ENCODE results near the gene ROR2.

Gene ROR2

GRCh38 chr9:91611582-91611981 lies 338.4 kb downstream of the ROR2 start:
- TF ChIP-seq TCF12 (IDR thresholded peaks at IDR 0.05; ENCODE audit: low read depth) (no peak), MAX (IDR thresholded peaks at IDR 0.05) (no peak), YY1 (IDR thresholded peaks at IDR 0.05; ENCODE audit: low read depth) (no peak), TEAD4 (IDR thresholded peaks at IDR 0.05) (no peak), FOXM1 (IDR thresholded peaks at IDR 0.05; ENCODE audit: borderline replicate concordance, low read depth) (no peak), RAD21 (IDR thresholded peaks at IDR 0.05; ENCODE audit: low read depth) (no peak), ZBTB7A (IDR thresholded peaks at IDR 0.05; ENCODE audit: low read depth) (no peak), NFIC (IDR thresholded peaks at IDR 0.05) (no peak), EP300 (IDR thresholded peaks at IDR 0.05; ENCODE audit: borderline replicate concordance) (no peak)

- TF ChIP-seq TEAD4 (IDR thresholded peaks at IDR 0.05): no peak
- no peak for TF ChIP-seq REST (IDR thresholded peaks at IDR 0.05; ENCODE audit: low read depth)
- no peak for TF ChIP-seq EGR1 (IDR thresholded peaks at IDR 0.05)
- no peak for TF ChIP-seq CREB1 (IDR thresholded peaks at IDR 0.05; ENCODE audit: low read depth)
- no peak for TF ChIP-seq RAD21 (IDR thresholded peaks at IDR 0.05; ENCODE audit: low read depth)
- TF ChIP-seq CEBPB (IDR thresholded peaks at IDR 0.05): no peak
- TF ChIP-seq USF1 (IDR thresholded peaks at IDR 0.05): no peak
- TF ChIP-seq ZBTB7A (IDR thresholded peaks at IDR 0.05; ENCODE audit: low read depth): no peak
- TF ChIP-seq TAF1 (IDR thresholded peaks at IDR 0.05; ENCODE audit: low read depth): no peak
- no peak for TF ChIP-seq YY1 (IDR thresholded peaks at IDR 0.05; ENCODE audit: low read depth)
- TF ChIP-seq FOXM1 (IDR thresholded peaks at IDR 0.05; ENCODE audit: borderline replicate concordance, low read depth): no peak
- no peak for TF ChIP-seq TCF12 (IDR thresholded peaks at IDR 0.05; ENCODE audit: low read depth)
- TF ChIP-seq NFIC (IDR thresholded peaks at IDR 0.05): no peak
- no peak for TF ChIP-seq MAX (IDR thresholded peaks at IDR 0.05)
- TF ChIP-seq EP300 (IDR thresholded peaks at IDR 0.05; ENCODE audit: borderline replicate concordance): no peak
These were observed 343.6 kb downstream of the ROR2 start for GRCh38 chr9:91606255-91606995.

GRCh38 chr9:91604451-91605179 lies 345.4 kb downstream of the ROR2 start:
- TF ChIP-seq CREB1 (IDR thresholded peaks at IDR 0.05; ENCODE audit: low read depth) (no peak), RAD21 (IDR thresholded peaks at IDR 0.05; ENCODE audit: low read depth) (no peak), MAX (IDR thresholded peaks at IDR 0.05) (no peak)

- TF ChIP-seq USF1 (IDR thresholded peaks at IDR 0.05) (no peak), CREB1 (IDR thresholded peaks at IDR 0.05; ENCODE audit: low read depth) (no peak), TAF1 (IDR thresholded peaks at IDR 0.05; ENCODE audit: low read depth) (no peak), NFIC (IDR thresholded peaks at IDR 0.05) (no peak), REST (IDR thresholded peaks at IDR 0.05; ENCODE audit: low read depth) (no peak), YY1 (IDR thresholded peaks at IDR 0.05; ENCODE audit: low read depth) (no peak), EP300 (IDR thresholded peaks at IDR 0.05; ENCODE audit: borderline replicate concordance) (no peak), TEAD4 (IDR thresholded peaks at IDR 0.05) (no peak), ZBTB7A (IDR thresholded peaks at IDR 0.05; ENCODE audit: low read depth) (no peak), CEBPB (IDR thresholded peaks at IDR 0.05) (no peak), FOXM1 (IDR thresholded peaks at IDR 0.05; ENCODE audit: borderline replicate concordance, low read depth) (no peak), MAX (IDR thresholded peaks at IDR 0.05) (no peak)
These were observed 346.1 kb downstream of the ROR2 start for GRCh38 chr9:91603932-91604331.

- TF ChIP-seq CREB1 (IDR thresholded peaks at IDR 0.05; ENCODE audit: low read depth) (no peak), MAX (IDR thresholded peaks at IDR 0.05) (no peak), EGR1 (IDR thresholded peaks at IDR 0.05) (no peak), EP300 (IDR thresholded peaks at IDR 0.05; ENCODE audit: borderline replicate concordance) (no peak), ZBTB7A (IDR thresholded peaks at IDR 0.05; ENCODE audit: low read depth) (no peak), TEAD4 (IDR thresholded peaks at IDR 0.05) (no peak), FOXM1 (IDR thresholded peaks at IDR 0.05; ENCODE audit: borderline replicate concordance, low read depth) (no peak), REST (IDR thresholded peaks at IDR 0.05; ENCODE audit: low read depth) (no peak), USF1 (IDR thresholded peaks at IDR 0.05) (no peak), NFIC (IDR thresholded peaks at IDR 0.05) (no peak)
These were observed 350.5 kb downstream of the ROR2 start for GRCh38 chr9:91599564-91599963.

All from Ishikawa (cell line).